ENCODE data around the gene HS6ST2.

DNA sequence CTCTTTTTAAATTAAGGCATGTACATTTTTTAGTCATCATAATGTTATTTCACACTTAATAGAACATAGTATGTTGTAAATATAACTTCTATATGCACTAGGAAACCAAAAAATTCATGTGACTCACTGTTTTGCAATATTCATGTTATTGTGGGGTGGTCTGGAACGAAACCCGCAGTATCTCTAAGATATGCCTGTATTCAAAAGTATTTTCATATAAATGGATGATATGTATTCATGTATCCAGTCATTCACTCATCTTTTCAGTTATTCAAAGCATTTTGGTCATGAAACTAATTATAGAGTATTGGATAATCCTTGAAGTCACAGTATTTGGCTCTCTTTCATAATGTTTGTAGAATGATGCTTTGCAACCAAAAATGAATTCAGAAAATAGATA is 168.1 kb downstream of the HS6ST2 start:
- TF ChIP-seq, protein P1, sequence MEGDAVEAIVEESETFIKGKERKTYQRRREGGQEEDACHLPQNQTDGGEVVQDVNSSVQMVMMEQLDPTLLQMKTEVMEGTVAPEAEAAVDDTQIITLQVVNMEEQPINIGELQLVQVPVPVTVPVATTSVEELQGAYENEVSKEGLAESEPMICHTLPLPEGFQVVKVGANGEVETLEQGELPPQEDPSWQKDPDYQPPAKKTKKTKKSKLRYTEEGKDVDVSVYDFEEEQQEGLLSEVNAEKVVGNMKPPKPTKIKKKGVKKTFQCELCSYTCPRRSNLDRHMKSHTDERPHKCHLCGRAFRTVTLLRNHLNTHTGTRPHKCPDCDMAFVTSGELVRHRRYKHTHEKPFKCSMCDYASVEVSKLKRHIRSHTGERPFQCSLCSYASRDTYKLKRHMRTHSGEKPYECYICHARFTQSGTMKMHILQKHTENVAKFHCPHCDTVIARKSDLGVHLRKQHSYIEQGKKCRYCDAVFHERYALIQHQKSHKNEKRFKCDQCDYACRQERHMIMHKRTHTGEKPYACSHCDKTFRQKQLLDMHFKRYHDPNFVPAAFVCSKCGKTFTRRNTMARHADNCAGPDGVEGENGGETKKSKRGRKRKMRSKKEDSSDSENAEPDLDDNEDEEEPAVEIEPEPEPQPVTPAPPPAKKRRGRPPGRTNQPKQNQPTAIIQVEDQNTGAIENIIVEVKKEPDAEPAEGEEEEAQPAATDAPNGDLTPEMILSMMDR (IDR thresholded peaks at IDR 0.05), result no peak
- TF ChIP-seq POLR2A (IDR thresholded peaks at IDR 0.05), result no peak
- TF ChIP-seq EP300 (IDR thresholded peaks at IDR 0.05), result no peak
